GM12891 (cell line): Measurements from ENCODE around the gene COL25A1.

Experiments
- DNase-seq: peaks from one replicate; pipeline ENCODE4 v3.0.0; 2011; ENCODE audit warnings: low spot score; ENCODE audit not compliant: insufficient read length
- FAIRE-seq: peaks from 2 replicates; lab custom pipeline; 2011; peaks lifted over from hg19 to GRCh38; lab: Jason Lieb, UNC
- PAX5 ChIP-seq: IDR thresholded peaks from 2 replicates; pipeline ENCODE4 v1.6.1; 2011; ENCODE audit warnings: low read length, moderate library complexity, mild to moderate bottlenecking; ENCODE audit not compliant: insufficient read depth, severe bottlenecking
- POLR2A ChIP-seq: IDR thresholded peaks from 2 replicates; pipeline ENCODE4 v1.6.1; 2011; ENCODE audit warnings: low read depth, low read length, control low read depth
- POLR2AphosphoS5 ChIP-seq: IDR thresholded peaks from 2 replicates; pipeline ENCODE4 v1.6.1; 2011; ENCODE audit warnings: low read depth, low read length, control low read depth
- POU2F2 ChIP-seq: IDR thresholded peaks from 2 replicates; pipeline ENCODE4 v1.6.1; 2011; ENCODE audit warnings: low read depth, mild to moderate bottlenecking, control low read depth, low read length, moderate library complexity
- SPI1 ChIP-seq: IDR thresholded peaks from 2 replicates; pipeline ENCODE4 v1.6.1; 2011; ENCODE audit warnings: low read depth, low read length, control low read depth
- TAF1 ChIP-seq: IDR thresholded peaks from 2 replicates; pipeline ENCODE4 v1.6.1; 2011; ENCODE audit warnings: low read depth, low read length, control low read depth

COL25A1 gene

DNA sequence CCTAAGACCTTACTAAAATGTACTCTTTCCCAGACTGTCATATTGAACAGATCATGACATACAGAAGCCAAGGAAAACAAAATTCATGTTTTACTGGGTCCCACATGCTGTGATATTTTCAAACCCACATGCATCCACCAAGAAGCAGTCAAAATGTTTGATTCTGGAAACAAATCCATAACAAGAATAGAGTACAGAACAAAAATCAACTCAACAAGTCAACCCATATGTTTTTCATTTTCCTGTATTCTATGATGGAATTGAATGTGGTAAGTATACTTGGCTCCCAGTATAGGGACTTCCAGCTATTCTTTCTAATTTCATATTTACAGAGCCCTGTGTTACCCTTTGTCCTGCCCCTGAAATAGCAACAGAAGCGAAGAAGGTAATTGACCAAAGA lies 106.8 kb downstream of the COL25A1 start:
- TF ChIP-seq POLR2A (no peak), PAX5 (no peak), TAF1 (no peak), POLR2AphosphoS5 (no peak), SPI1 (no peak), POU2F2 (no peak)
- FAIRE-seq (no peak), DNase-seq (no peak)

DNA sequence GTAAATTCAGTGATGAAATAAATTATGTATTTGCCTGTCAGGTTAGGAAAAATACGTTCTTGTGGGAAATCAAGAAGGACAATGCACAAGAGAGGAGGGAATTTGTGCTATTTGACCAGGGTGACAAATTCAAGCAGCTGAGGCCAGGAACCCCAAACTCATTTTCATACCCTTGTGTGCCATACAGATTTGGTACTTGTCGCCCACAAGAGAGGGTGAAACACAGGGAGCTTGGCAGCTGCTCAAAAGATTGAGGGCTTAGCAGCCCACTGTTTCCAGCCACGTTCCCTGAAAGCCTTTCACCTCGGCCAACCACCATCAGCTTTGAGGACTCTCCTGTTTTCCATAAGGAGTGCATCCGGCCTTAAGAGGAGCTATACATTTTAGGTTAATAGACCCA lies 111.2 kb downstream of the COL25A1 start:
- TF ChIP-seq SPI1 (no peak), TAF1 (no peak), POLR2AphosphoS5 (no peak), POLR2A (no peak), POU2F2 (no peak), PAX5 (no peak)
- FAIRE-seq (no peak), DNase-seq (no peak)

GRCh38 chr4:109186458-109186945 lies 116.0 kb downstream of the COL25A1 start:
- no peak for TF ChIP-seq POU2F2
- no peak for TF ChIP-seq POLR2A
- TF ChIP-seq TAF1, result no peak
- no peak for TF ChIP-seq PAX5
- FAIRE-seq (no peak), DNase-seq (no peak)

DNA sequence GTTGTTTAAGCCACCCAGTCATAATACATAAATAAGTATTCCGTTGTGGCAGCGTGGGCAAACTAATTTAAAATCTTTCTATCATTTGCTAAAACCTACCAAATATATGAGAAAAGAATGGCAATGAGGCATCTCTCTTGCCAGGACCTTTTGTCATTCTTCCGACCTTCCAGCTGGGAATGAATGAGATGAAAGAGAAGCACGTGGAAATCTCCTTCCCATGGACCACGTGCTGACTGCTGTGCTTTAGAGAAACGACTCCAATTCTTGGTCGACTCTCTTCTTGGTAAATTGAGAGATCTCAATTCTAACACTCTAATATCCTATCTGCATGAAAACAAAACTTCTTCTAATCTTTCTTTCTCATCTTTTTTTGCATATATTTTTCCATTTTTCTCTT lies 116.5 kb downstream of the COL25A1 start:
- no peak for DNase-seq
- no peak for TF ChIP-seq POLR2A
- TF ChIP-seq POU2F2, result no peak
- no peak for FAIRE-seq

DNA sequence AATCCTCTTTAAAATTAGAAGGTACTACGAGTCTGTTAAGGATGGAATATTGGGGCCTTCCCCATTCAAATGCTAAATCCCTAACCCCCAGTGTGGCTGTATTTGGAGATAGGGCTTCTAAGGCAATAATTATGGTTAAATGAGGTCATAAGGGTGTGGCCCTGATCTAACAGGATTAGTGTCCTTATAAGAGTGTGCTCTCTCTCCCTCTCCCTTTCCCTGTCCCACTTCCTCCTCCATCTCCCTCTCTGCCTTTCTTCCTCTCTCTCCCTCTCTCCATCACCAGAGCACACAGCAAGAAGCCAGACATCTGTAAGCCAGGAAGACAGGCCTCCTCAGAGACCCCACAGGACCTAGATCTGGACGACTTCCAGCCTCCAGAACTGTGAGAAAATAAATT lies 116.9 kb downstream of the COL25A1 start:
- TF ChIP-seq POU2F2 (no peak), TAF1 (no peak), PAX5 (no peak), POLR2AphosphoS5 (no peak), SPI1 (no peak), POLR2A (no peak)
- FAIRE-seq (no peak), DNase-seq (no peak)

GRCh38 chr4:109184491-109184961 lies 117.9 kb downstream of the COL25A1 start:
- no peak for TF ChIP-seq TAF1
- TF ChIP-seq PAX5, result no peak
- no peak for TF ChIP-seq POLR2A
- no peak for TF ChIP-seq POLR2AphosphoS5
- no peak for TF ChIP-seq POU2F2
- TF ChIP-seq SPI1, result no peak
- FAIRE-seq, result no peak
- DNase-seq, result no peak

GRCh38 chr4:109183931-109184490 lies 118.4 kb downstream of the COL25A1 start:
- TF ChIP-seq POU2F2 (no peak), PAX5 (no peak), SPI1 (no peak), POLR2AphosphoS5 (no peak), TAF1 (no peak), POLR2A (no peak)
- FAIRE-seq (no peak), DNase-seq (no peak)

- FAIRE-seq, result no peak
These were observed 119.8 kb downstream of the COL25A1 start for GRCh38 chr4:109182696-109183095.

DNA sequence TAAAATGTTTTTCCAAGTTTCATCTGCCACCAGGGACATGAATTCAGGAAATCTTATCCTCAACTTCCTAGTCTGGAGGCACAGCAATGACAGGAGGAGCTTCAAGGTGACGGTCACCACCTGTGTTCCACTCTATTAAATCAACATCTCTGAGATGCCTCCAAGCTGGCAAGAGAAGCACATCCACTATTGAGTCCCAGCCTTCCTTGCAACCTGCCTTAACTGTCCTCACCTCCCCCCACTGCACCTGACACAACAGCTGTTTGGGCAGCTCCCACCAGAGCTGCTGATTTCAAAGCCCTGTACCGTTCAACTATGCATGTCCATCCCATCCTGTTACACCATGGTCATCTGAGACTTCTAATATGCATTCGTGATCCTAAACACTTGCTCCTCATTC lies 123.4 kb downstream of the COL25A1 start:
- TF ChIP-seq PAX5 (no peak), SPI1 (no peak), POLR2A (no peak), TAF1 (no peak), POU2F2 (no peak), POLR2AphosphoS5 (no peak)
- FAIRE-seq (no peak), DNase-seq (no peak)

More at GRCh38 chr4:109182696-109183095, 119.8 kb downstream of the COL25A1 start:
- TF ChIP-seq POU2F2 (no peak), POLR2AphosphoS5 (no peak), PAX5 (no peak), SPI1 (no peak), POLR2A (no peak), TAF1 (no peak)
- DNase-seq, result no peak

GRCh38 chr4:109177096-109177810 lies 125.2 kb downstream of the COL25A1 start:
- DNase-seq (no peak), FAIRE-seq (no peak)
- TF ChIP-seq SPI1 (no peak), POLR2AphosphoS5 (no peak), TAF1 (no peak), POLR2A (no peak), PAX5 (no peak), POU2F2 (no peak)
